CD14-positive monocyte (primary cell): ENCODE measurements around the gene JAK1. TPM values are rescaled to one million over a fixed set of nuclear protein-coding genes. Genes with fewer than 3 reads are reported as not detected.

Experiments used
- DNase-seq, 3 donors: peaks; one replicate each; pipeline ENCODE4 v3.0.0-alpha.2; 2011 to 2022
- H2AFZ ChIP-seq: 2 replicates; pipeline ENCODE4 v1.6.0; 2012; ENCODE audit warnings: mild to moderate bottlenecking, low read depth, low read length, inconsistent platforms; ENCODE audit not compliant: insufficient read depth, poor library complexity, severe bottlenecking
- H3K27ac ChIP-seq, 2 donors: 1 replicate in 1 of 2; 2 replicates in 1 of 2; pipeline ENCODE4 v1.5.1; 2012 to 2013; ENCODE audit warnings: low read length in 2 of 2, control low read depth in 1 of 2, inconsistent platforms in 1 of 2, low read depth in 1 of 2, mild to moderate bottlenecking in 1 of 2
- H3K27me3 ChIP-seq, 2 donors: one replicate each; pipeline versions ENCODE4 v1.6.0 to v1.6.1; 2011 to 2013; ENCODE audit warnings: low read length in 2 of 2; ENCODE audit not compliant: control insufficient read depth in 2 of 2, insufficient read depth in 2 of 2
- H3K36me3 ChIP-seq, 2 donors: replicated peaks in 1 of 2; 1 replicate in 1 of 2; 2 replicates in 1 of 2; pipeline versions ENCODE4 v1.5.1 to v1.6.1; 2012 to 2013; ENCODE audit warnings: low read length in 2 of 2, control low read depth in 1 of 2, inconsistent platforms in 1 of 2, mild to moderate bottlenecking in 1 of 2; ENCODE audit not compliant: insufficient read depth in 2 of 2, control insufficient read depth in 1 of 2
- H3K4me1 ChIP-seq, 2 donors: 1 replicate in 1 of 2; 2 replicates in 1 of 2; pipeline versions ENCODE4 v1.5.1 to v1.6.1; 2012 to 2013; ENCODE audit warnings: low read length in 2 of 2, control low read depth in 1 of 2, inconsistent platforms in 1 of 2, mild to moderate bottlenecking in 1 of 2, moderate library complexity in 1 of 2; ENCODE audit not compliant: insufficient read depth in 2 of 2, control insufficient read depth in 1 of 2
- H3K4me2 ChIP-seq: replicated peaks from 2 replicates; pipeline ENCODE3; 2012; ENCODE audit warnings: low read length, moderate library complexity, mild to moderate bottlenecking; ENCODE audit not compliant: poor library complexity, severe bottlenecking; ENCODE audit errors: extremely low read depth
- H3K4me3 ChIP-seq, 3 experiments: fragments of 200-600 bp in 1 of 3; sonication (generic) in 1 of 3; replicated peaks in 1 of 3; 1 replicate in 2 of 3; 2 replicates in 1 of 3; pipeline ENCODE4 v1.5.1; 2011 to 2013; ENCODE audit warnings: low read length in 3 of 3, mild to moderate bottlenecking in 3 of 3, control low read depth in 2 of 3, low read depth in 2 of 3, inconsistent platforms in 1 of 3, moderate library complexity in 1 of 3
- H3K79me2 ChIP-seq: 2 replicates; pipeline ENCODE4 v1.6.0; 2012; ENCODE audit warnings: mild to moderate bottlenecking, control low read depth, inconsistent platforms, low read length, moderate library complexity; ENCODE audit not compliant: insufficient read depth
- H3K9ac ChIP-seq: 2 replicates; pipeline ENCODE4 v1.6.0; 2017; ENCODE audit warnings: low read length, mild to moderate bottlenecking; ENCODE audit not compliant: insufficient read depth, poor library complexity, severe bottlenecking
- H3K9me3 ChIP-seq, 2 donors: replicated peaks in 1 of 2; 1 replicate in 1 of 2; 2 replicates in 1 of 2; pipeline versions ENCODE4 v1.5.1 to v1.6.1; 2012 to 2013; ENCODE audit warnings: low read length in 2 of 2, control low read depth in 1 of 2; ENCODE audit not compliant: control insufficient read depth in 1 of 2, insufficient read depth in 1 of 2
- H4K20me1 ChIP-seq: 2 replicates; pipeline ENCODE4 v1.6.0; 2012; ENCODE audit warnings: mild to moderate bottlenecking, low read length, control low read depth, moderate library complexity; ENCODE audit not compliant: insufficient read depth
- H3K27ac Mint-ChIP-seq, 7 donors: one replicate each; pipeline ENCODE4 v1.8.0; 2020; ENCODE audit warnings: mild to moderate bottlenecking in 7 of 7, mixed read lengths in 7 of 7, moderate library complexity in 6 of 7, inconsistent platforms in 2 of 7
- H3K27me3 Mint-ChIP-seq, 3 donors: one replicate each; pipeline ENCODE4 v1.8.0; 2021 to 2022; ENCODE audit warnings: low read depth in 3 of 3, mild to moderate bottlenecking in 3 of 3, mixed read lengths in 3 of 3, moderate library complexity in 3 of 3, inconsistent platforms in 1 of 3
- H3K36me3 Mint-ChIP-seq, 2 donors: one replicate each; pipeline ENCODE4 v1.8.0; 2020; ENCODE audit warnings: mixed read lengths in 2 of 2, inconsistent platforms in 1 of 2, mild to moderate bottlenecking in 1 of 2
- H3K4me1 Mint-ChIP-seq: one replicate; pipeline ENCODE4 v1.8.0; 2020; ENCODE audit warnings: mild to moderate bottlenecking, mixed read lengths
- H3K4me3 Mint-ChIP-seq, 2 donors: one replicate each; pipeline ENCODE4 v1.8.0; 2020; ENCODE audit warnings: mild to moderate bottlenecking in 2 of 2, mixed read lengths in 2 of 2, moderate library complexity in 1 of 2
- H3K9me3 Mint-ChIP-seq, 7 donors: one replicate each; pipeline ENCODE4 v1.8.0; 2020 to 2022; ENCODE audit warnings: mixed read lengths in 7 of 7, mild to moderate bottlenecking in 6 of 7, moderate library complexity in 6 of 7, inconsistent platforms in 2 of 7
- CTCF ChIP-seq: fragments of 200-600 bp; IDR thresholded peaks from one replicate; pipeline ENCODE4 v1.8.0; 2022; ENCODE audit warnings: antibody characterized with exemption, mild to moderate bottlenecking
- WGBS: methylation state at CpG from one replicate; pipeline ENCODE4 v1.1.5; 2013; ENCODE audit warnings: missing lambda C conversion rate; ENCODE audit not compliant: insufficient coverage; 5-methylcytosine and 5-hydroxymethylcytosine counted together
- intact Hi-C, 2 donors: fragments of 100-400 bp; cut with micrococcal nuclease; formaldehyde crosslinking; loops; one replicate each; pipeline versions ENCODE4 v1.15.0 to v1.15.1; 2023
- polyA plus RNA-seq, 3 donors: library from polyadenylated mRNA; depleted of rRNA in 1 of 3; unstranded in 2 of 3; stranded (reverse) in 1 of 3; fragments of 300-500 nt in 2 of 3; fragments of >200 nt in 1 of 3; fragmentation: Illumina TruSeq in 2 of 3; gene quantifications; 1 replicate in 2 of 3; 2 replicates in 1 of 3; pipeline ENCODE4 v1.2.3, GENCODE V29; 2012 to 2021

Gene JAK1
- polyA plus RNA-seq, 3 donors, result 43.1 to 76.2 (median 72.6) TPM

DNA sequence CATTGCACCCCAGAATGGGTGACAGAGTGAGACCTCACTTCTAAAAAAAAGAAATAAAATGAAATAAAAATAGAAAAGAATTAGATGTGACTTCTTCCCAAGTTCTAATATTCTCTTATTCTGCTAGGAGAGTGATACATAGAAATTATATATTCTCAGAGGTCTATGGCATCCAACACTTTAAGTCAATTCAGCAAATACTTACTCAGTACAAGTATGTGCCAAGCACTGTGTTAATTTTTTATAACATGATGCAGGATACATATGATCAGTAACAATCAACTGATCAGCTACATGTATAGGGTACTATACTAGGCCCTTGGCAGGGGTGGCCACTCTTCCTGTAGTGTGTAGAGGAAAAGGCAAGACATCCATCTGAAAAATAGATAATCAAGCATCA, 13.0 kb upstream of the JAK1 start:
- H4K20me1 ChIP-seq, result no peaks in the 10 kb centered on the region
- no peak overlapping the region for H3K27ac Mint-ChIP-seq
- peaks cover 0 to 4% (median 0%) of the 10 kb centered on the region in 3 donors for H3K27me3 Mint-ChIP-seq
- H3K36me3 ChIP-seq, result no peaks in the 10 kb centered on the region
- H3K9me3 Mint-ChIP-seq, result peaks cover 0 to 3% (median 0%) of the 10 kb centered on the region in 7 donors
- H3K27me3 ChIP-seq, result no peaks in the 10 kb centered on the region
- H3K79me2 ChIP-seq, result no peaks in the 10 kb centered on the region
- no peaks in the 10 kb centered on the region for H3K36me3 Mint-ChIP-seq
- no peak overlapping the region for H3K9ac ChIP-seq
- H3K4me3 ChIP-seq, result no peak overlapping the region
- H3K4me1 Mint-ChIP-seq, result peaks cover 9% of the 10 kb centered on the region
- H3K27ac ChIP-seq, result no peak overlapping the region
- no peak overlapping the region for H3K4me3 Mint-ChIP-seq
- no peaks in the 10 kb centered on the region for H3K4me1 ChIP-seq
- no peak overlapping the region for H2AFZ ChIP-seq
- no peak for TF ChIP-seq CTCF
- no peaks in the 10 kb centered on the region for H3K9me3 ChIP-seq
- H3K4me2 ChIP-seq, result no peak overlapping the region
- DNase-seq, result no peak
- intact Hi-C loops, result no loop called here

DNA sequence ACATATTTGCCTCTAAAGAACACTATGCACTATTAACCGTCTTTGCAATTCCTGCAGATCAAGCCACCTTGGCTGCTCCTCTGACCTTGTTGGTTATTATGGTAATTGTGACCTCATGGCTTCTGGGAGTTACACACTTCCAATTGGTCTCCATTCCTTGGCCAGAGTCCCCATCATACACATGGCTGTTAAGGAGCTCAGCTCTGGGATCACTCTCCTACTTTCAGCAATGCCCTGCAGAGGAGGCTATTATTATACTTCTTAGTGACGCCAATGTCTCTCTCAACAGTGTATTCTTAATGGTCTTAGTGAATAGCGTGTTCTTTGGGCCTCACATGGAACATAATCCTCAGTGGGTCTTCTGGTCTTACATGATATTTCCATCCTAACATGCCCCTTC, 10.0 kb upstream of the JAK1 start:
- Histone ChIP-seq H3K27ac (no peak overlapping the region), H3K79me2 (no peaks in the 10 kb centered on the region), H3K27me3 (no peaks in the 10 kb centered on the region), H3K36me3 (no peaks in the 10 kb centered on the region), H3K4me2 (no peak overlapping the region), H4K20me1 (no peaks in the 10 kb centered on the region), H3K9me3 (no peaks in the 10 kb centered on the region), H3K9ac (no peak overlapping the region), H2AFZ (no peak overlapping the region), H3K4me3 (no peak overlapping the region), H3K4me1 (no peaks in the 10 kb centered on the region)
- DNase-seq, result no peak
- WGBS, result 100% methylated on average over 1 of the region's 3 CpGs
- Mint-ChIP-seq H3K27ac (no peak overlapping the region), H3K36me3 (no peaks in the 10 kb centered on the region), H3K4me1 (peaks cover 5% of the 10 kb centered on the region), H3K27me3 (peaks cover 0 to 4% (median 0%) of the 10 kb centered on the region in 3 donors), H3K4me3 (no peak overlapping the region), H3K9me3 (peaks cover 0 to 3% (median 0%) of the 10 kb centered on the region in 7 donors)
- intact Hi-C loops, result no loop called here
- no peak for TF ChIP-seq CTCF
